SK-N-SH treated with all-trans-retinoic acid at 6 μM for 48 hours (cell line): ENCODE data around the gene RHCG.

Source experiments
- GLIS3 ChIP-seq: fragments of 250-450 bp; sonication (Bioruptor Pico); IDR thresholded peaks from 2 replicates; pipeline ENCODE4 v1.5.0; 2020; ENCODE audit warnings: mild to moderate bottlenecking, moderate library complexity
- TOX ChIP-seq: fragments of 250-450 bp; sonication (Bioruptor Pico); IDR thresholded peaks from 2 replicates; pipeline ENCODE4 v1.8.0; 2021; ENCODE audit warnings: mild to moderate bottlenecking, moderate library complexity, borderline replicate concordance
- ZC3H10 ChIP-seq: fragments of 250-450 bp; sonication (Bioruptor Pico); IDR thresholded peaks from 2 replicates; pipeline ENCODE4 v1.5.1; 2021; ENCODE audit warnings: mild to moderate bottlenecking, moderate library complexity
- ZFP3 ChIP-seq: fragments of 250-450 bp; sonication (Bioruptor Pico); IDR thresholded peaks from 2 replicates; pipeline ENCODE4 v1.5.0; 2020; ENCODE audit warnings: mild to moderate bottlenecking, moderate library complexity
- ZNF565 ChIP-seq: fragments of 450-650 bp; formaldehyde crosslinking; conservative IDR thresholded peaks from 2 replicates; pipeline ENCODE4 v1.5.0; 2020; ENCODE audit warnings: low read depth, mild to moderate bottlenecking, moderate library complexity
- ZNF70 ChIP-seq: fragments of 450-650 bp; formaldehyde crosslinking; IDR thresholded peaks from 2 replicates; pipeline ENCODE4 v1.5.0; 2020; ENCODE audit warnings: mild to moderate bottlenecking, moderate library complexity
- ZNF8 ChIP-seq: fragments of 450-650 bp; formaldehyde crosslinking; IDR thresholded peaks from 2 replicates; pipeline ENCODE4 v1.5.0; 2020; ENCODE audit warnings: mild to moderate bottlenecking, moderate library complexity
- TF ChIP-seq, protein P1 (sequence below): fragments of 250-450 bp; sonication (Bioruptor Pico); IDR thresholded peaks from 2 replicates; pipeline ENCODE4 v1.8.0; 2020; ENCODE audit warnings: mild to moderate bottlenecking, moderate library complexity, borderline replicate concordance
- TF ChIP-seq, protein P2 (sequence below): fragments of 250-450 bp; sonication (Bioruptor Pico); IDR thresholded peaks from 2 replicates; pipeline ENCODE4 v1.5.1; 2021; ENCODE audit warnings: mild to moderate bottlenecking, moderate library complexity

DNA sequence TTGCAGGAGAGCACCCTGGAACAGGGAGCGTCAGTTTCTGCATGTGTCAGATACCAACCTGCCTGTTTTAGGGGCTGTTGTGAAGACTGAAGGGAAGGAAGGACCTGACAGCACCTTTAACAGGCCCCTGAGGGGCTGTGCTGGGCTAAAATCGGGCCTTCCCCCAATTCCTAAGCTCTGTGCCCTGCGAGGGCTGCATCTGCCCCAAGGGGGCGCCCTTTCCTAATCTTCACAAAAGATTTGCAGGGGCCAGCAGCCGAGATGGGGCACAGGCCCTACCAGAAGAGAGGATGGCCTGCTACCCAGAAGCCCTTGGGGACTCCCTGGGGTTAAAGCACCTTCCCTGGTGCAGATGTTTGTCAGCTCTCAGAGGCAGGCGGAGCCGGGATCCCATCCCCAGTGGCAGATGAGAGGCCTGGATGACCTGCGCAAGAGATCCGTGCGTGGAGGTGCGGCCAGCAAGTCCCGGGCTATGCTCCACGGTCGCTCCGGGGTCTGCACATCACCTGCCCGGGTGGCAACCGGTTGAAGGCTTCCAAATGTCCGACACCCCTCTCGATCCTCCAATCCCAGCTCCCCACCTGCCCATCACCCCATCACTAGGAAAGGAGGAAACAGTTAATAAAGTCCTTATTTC lies 53.6 kb downstream of the RHCG start:
- TF ChIP-seq GLIS3 (CRISPR knock-in tag) (no peak), ZNF565 (CRISPR knock-in tag) (no peak), ZFP3 (CRISPR knock-in tag) (no peak), TOX (no peak), ZC3H10 (CRISPR knock-in tag) (no peak), ZNF8 (CRISPR knock-in tag) (no peak), ZNF70 (no peak)
- TF ChIP-seq, protein P1, sequence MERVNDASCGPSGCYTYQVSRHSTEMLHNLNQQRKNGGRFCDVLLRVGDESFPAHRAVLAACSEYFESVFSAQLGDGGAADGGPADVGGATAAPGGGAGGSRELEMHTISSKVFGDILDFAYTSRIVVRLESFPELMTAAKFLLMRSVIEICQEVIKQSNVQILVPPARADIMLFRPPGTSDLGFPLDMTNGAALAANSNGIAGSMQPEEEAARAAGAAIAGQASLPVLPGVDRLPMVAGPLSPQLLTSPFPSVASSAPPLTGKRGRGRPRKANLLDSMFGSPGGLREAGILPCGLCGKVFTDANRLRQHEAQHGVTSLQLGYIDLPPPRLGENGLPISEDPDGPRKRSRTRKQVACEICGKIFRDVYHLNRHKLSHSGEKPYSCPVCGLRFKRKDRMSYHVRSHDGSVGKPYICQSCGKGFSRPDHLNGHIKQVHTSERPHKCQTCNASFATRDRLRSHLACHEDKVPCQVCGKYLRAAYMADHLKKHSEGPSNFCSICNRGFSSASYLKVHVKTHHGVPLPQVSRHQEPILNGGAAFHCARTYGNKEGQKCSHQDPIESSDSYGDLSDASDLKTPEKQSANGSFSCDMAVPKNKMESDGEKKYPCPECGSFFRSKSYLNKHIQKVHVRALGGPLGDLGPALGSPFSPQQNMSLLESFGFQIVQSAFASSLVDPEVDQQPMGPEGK = no peak
- TF ChIP-seq, protein P2, sequence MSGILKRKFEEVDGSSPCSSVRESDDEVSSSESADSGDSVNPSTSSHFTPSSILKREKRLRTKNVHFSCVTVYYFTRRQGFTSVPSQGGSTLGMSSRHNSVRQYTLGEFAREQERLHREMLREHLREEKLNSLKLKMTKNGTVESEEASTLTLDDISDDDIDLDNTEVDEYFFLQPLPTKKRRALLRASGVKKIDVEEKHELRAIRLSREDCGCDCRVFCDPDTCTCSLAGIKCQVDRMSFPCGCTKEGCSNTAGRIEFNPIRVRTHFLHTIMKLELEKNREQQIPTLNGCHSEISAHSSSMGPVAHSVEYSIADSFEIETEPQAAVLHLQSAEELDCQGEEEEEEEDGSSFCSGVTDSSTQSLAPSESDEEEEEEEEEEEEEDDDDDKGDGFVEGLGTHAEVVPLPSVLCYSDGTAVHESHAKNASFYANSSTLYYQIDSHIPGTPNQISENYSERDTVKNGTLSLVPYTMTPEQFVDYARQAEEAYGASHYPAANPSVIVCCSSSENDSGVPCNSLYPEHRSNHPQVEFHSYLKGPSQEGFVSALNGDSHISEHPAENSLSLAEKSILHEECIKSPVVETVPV (CRISPR knock-in tag) = no peak
